GM12878 (cell line): Measurements from ENCODE around the gene C20orf144. TPM values are rescaled to one million over a fixed set of nuclear protein-coding genes. Genes with fewer than 3 reads are reported as not detected.

Source experiments
- ATAC-seq: fragments of 200-7000 bp; cut with Tn5 transposase; 3 replicates; pipeline ENCODE4 v1.9.1; 2020; ENCODE audit warnings: mild to moderate bottlenecking, moderate library complexity
- BruUV-seq: library from RNA; stranded (reverse); fragments of 400-500 nt; replicated peaks from 2 replicates; lab custom pipeline; 2021; lab: Mats Ljungman, UMichigan
- CTCF ChIA-PET: fragments of 300-600 bp; sonication (Branson Sonifier 250); formaldehyde crosslinking; extraction: SDS; loops from one replicate; lab custom pipeline; 2021; ENCODE audit warnings: inconsistent platforms; lab: Yijun Ruan, JAX
- POLR2A ChIA-PET: fragments of 350-600 bp; formaldehyde crosslinking; extraction: SDS; loops from one replicate; lab custom pipeline; 2021; ENCODE audit warnings: inconsistent platforms; lab: Charles Lee
- RAD21 ChIA-PET: fragments of 300-600 bp; sonication (Branson Sonifier 250); formaldehyde crosslinking; loops from one replicate; lab custom pipeline; 2023; ENCODE audit warnings: antibody characterized with exemption; ENCODE audit not compliant: unreplicated experiment; lab: Charles Lee
- SMC1A ChIA-PET: fragments of 300-600 bp; sonication (Branson Sonifier 250); formaldehyde crosslinking; loops from one replicate; lab custom pipeline; 2023; ENCODE audit not compliant: unreplicated experiment, uncharacterized antibody; lab: Charles Lee
- DNase-seq: peaks from one replicate; pipeline ENCODE4 v3.0.0-alpha.2; 2011; ENCODE audit warnings: low read depth, low spot score
- FAIRE-seq: peaks from 3 replicates; lab custom pipeline; 2011; peaks lifted over from hg19 to GRCh38; lab: Jason Lieb, UNC
- H2AFZ ChIP-seq: 2 replicates; pipeline ENCODE4 v1.6.0; 2011; ENCODE audit warnings: low read depth, low read length, control low read depth; ENCODE audit not compliant: control insufficient read depth
- H3K27ac ChIP-seq: 2 replicates; pipeline ENCODE4 v1.5.1; 2011; ENCODE audit warnings: control low read depth; ENCODE audit not compliant: control insufficient read depth, insufficient read depth
- H3K27me3 ChIP-seq, 2 experiments: replicated peaks in 1 of 2; 2 replicates each; pipeline versions ENCODE4 v1.6.0 to v1.6.1; 2011; ENCODE audit warnings: low read length in 1 of 2; ENCODE audit not compliant: control insufficient read depth in 2 of 2, insufficient read depth in 2 of 2
- H3K36me3 ChIP-seq, 2 experiments: 2 replicates each; pipeline ENCODE4 v1.5.1; 2011; ENCODE audit warnings: low read length in 1 of 2; ENCODE audit not compliant: control insufficient read depth in 2 of 2, insufficient read depth in 2 of 2
- H3K4me1 ChIP-seq: 2 replicates; pipeline ENCODE4 v1.6.1; 2011; ENCODE audit warnings: mild to moderate bottlenecking, low read length, moderate library complexity, mixed read lengths; ENCODE audit not compliant: control insufficient read depth, insufficient read depth
- H3K4me2 ChIP-seq: 2 replicates; pipeline ENCODE4 v1.6.0; 2011; ENCODE audit warnings: control low read depth; ENCODE audit not compliant: control insufficient read depth, insufficient read depth
- H3K4me3 ChIP-seq: fragments of 200-600 bp; sonication (generic); 2 replicates; pipeline ENCODE4 v1.5.1; 2016
- H3K79me2 ChIP-seq: 2 replicates; pipeline ENCODE4 v1.6.0; 2011; ENCODE audit warnings: low read length; ENCODE audit not compliant: control insufficient read depth, insufficient read depth
- H3K9ac ChIP-seq: 2 replicates; pipeline ENCODE4 v1.8.0; 2011; ENCODE audit warnings: low read length, control low read depth, mixed read lengths; ENCODE audit not compliant: control insufficient read depth, insufficient read depth
- H3K9me3 ChIP-seq: replicated peaks from 3 replicates; pipeline ENCODE4 v1.5.1; 2011; ENCODE audit warnings: mild to moderate bottlenecking, low read length; ENCODE audit not compliant: control insufficient read depth, insufficient read depth
- H4K20me1 ChIP-seq: 2 replicates; pipeline ENCODE4 v1.6.0; 2011; ENCODE audit not compliant: control insufficient read depth, insufficient read depth
- EGR1 ChIP-seq, 2 experiments: IDR thresholded peaks; 1 replicate in 1 of 2; 2 replicates in 1 of 2; pipeline ENCODE4 v1.6.1; 2011 to 2012; ENCODE audit warnings: low read depth in 2 of 2, low read length in 2 of 2, borderline replicate concordance in 1 of 2, mild to moderate bottlenecking in 1 of 2, moderate library complexity in 1 of 2
- ESRRA ChIP-seq: IDR thresholded peaks from 2 replicates; pipeline ENCODE4 v1.6.1; 2012; ENCODE audit warnings: mild to moderate bottlenecking, low read length, improper control_type of control experiment
- RUNX3 ChIP-seq: IDR thresholded peaks from 2 replicates; pipeline ENCODE4 v1.6.1; 2012; ENCODE audit warnings: low read length, inconsistent platforms
- SP1 ChIP-seq: IDR thresholded peaks from one replicate; pipeline ENCODE4 v1.6.1; 2011; ENCODE audit warnings: low read depth, low read length
- SPI1 ChIP-seq: IDR thresholded peaks from 2 replicates; pipeline ENCODE4 v1.6.1; 2011; ENCODE audit warnings: low read depth, mild to moderate bottlenecking, low read length, moderate library complexity, borderline replicate concordance; ENCODE audit not compliant: insufficient read depth
- WGBS: methylation state at CpG from one replicate; pipeline ENCODE4 v1.1.6; 2016; ENCODE audit warnings: low lambda C conversion rate; ENCODE audit not compliant: insufficient replicate concordance, insufficient coverage; ENCODE audit errors: missing lambda C conversion rate; 5-methylcytosine and 5-hydroxymethylcytosine counted together
- in situ Hi-C: fragments of 300-500 bp; cut with MboI; formaldehyde crosslinking; loops from 9 replicates; pipeline ENCODE4 v1.14.3; 2018; ENCODE audit warnings: mixed read lengths
- intact Hi-C: fragments of 100-400 bp; cut with micrococcal nuclease; formaldehyde crosslinking; loops from one replicate; pipeline ENCODE4 v1.14.2; 2022; ENCODE audit not compliant: unreplicated experiment
- polyA plus RNA-seq, 11 experiments: library from polyadenylated mRNA; depleted of rRNA in 4 of 11; unstranded in 6 of 11; stranded (reverse) in 5 of 11; fragments of >200 nt; fragmentation: Nextera tagmentation in 4 of 11; fragmentation: Illumina TruSeq in 1 of 11; extraction: Ambion mirVana in 4 of 11; extraction: Trizol in 1 of 11; gene quantifications; 1 replicate in 1 of 11; 2 replicates in 10 of 11; pipeline versions ENCODE4 v1.2.1 to v1.2.3, GENCODE V29; 2011 to 2016; ENCODE audit warnings: inconsistent platforms in 2 of 11, missing spikeins in 2 of 11, low read depth in 1 of 11
- total RNA-seq, 4 experiments: library from RNA; depleted of rRNA in 3 of 4; stranded (reverse); fragments of >200 nt in 3 of 4; fragmentation: Illumina TruSeq in 1 of 4; extraction: Trizol in 1 of 4; gene quantifications; 2 replicates each; pipeline versions ENCODE4 v1.2.1 to v1.2.3, GENCODE V29; 2013 to 2021
- TF ChIP-seq, protein P1 (sequence below): IDR thresholded peaks from 2 replicates; pipeline ENCODE4 v1.6.1; 2011; ENCODE audit warnings: mild to moderate bottlenecking, low read depth, low read length, moderate library complexity; ENCODE audit not compliant: insufficient replicate concordance
- TF ChIP-seq, protein P2 (sequence below): fragments of 150-350 bp; IDR thresholded peaks from 2 replicates; pipeline ENCODE4 v1.6.1; 2016; ENCODE audit warnings: low read depth, low read length
- TF ChIP-seq, protein P3 (sequence below): IDR thresholded peaks from 2 replicates; pipeline ENCODE4 v1.6.1; 2012; ENCODE audit warnings: improper control_type of control experiment, low read depth, low read length; ENCODE audit not compliant: insufficient replicate concordance
- TF ChIP-seq, protein P4 (sequence below): IDR thresholded peaks from 2 replicates; pipeline ENCODE4 v1.6.1; 2012; ENCODE audit warnings: low read length, inconsistent platforms

C20orf144 gene
- total and polyA plus RNA-seq, 10 of the 15 experiments (the other 5 are each of a cell fraction or from before 2014, with no cell fraction given), result 0.04 to 0.62 (median 0.23) TPM; not detected in 2

DNA sequence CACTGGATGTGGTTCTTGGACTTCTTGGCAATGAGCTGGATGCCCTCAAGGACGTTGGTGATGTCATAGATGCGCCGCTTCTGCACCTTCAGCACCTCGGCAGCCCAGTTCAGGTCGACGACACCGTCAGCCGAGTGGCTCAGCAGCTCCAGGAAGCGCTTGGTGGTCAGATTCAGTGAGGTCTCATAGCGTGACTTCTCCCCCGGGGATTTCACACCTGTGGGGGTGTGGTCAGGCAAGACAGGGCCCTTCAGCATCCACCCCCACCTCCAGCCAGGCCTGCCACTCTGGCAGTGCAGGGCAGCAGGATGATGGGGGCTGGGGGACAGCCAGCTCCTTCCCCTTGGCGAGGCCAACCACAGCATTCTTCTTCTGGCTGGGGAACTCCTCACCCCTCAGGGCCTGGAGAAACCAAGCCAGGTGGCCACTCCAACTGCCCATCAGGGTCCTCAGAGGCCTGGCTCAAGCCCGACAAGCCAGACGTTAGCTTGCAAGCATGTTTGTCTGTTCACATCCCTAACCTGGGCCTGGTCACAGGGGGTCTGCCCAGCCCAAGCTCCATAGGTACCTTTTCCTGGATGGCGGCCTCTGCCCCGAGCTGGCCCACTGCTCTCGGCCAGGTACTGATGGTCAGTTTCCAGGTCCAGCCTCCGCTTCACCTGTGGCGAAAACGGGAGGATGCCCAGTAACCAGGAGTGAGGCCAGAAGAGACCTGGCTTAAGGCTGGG is 17.8 kb downstream of the C20orf144 start:
- no peaks in the 10 kb centered on the region for H3K9me3 ChIP-seq
- TF ChIP-seq, protein P1, sequence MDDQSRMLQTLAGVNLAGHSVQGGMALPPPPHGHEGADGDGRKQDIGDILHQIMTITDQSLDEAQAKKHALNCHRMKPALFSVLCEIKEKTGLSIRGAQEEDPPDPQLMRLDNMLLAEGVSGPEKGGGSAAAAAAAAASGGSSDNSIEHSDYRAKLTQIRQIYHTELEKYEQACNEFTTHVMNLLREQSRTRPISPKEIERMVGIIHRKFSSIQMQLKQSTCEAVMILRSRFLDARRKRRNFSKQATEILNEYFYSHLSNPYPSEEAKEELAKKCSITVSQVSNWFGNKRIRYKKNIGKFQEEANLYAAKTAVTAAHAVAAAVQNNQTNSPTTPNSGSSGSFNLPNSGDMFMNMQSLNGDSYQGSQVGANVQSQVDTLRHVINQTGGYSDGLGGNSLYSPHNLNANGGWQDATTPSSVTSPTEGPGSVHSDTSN, result no peak
- TF ChIP-seq ESRRA (no peak), RUNX3 (peak; percentile 84), SPI1 (no peak), EGR1 (IDR thresholded peaks at IDR 0.05; ENCODE audit: borderline replicate concordance in 1 of 2, low read depth in 2 of 2, low read length in 2 of 2) (0 out of 3 replicates have a peak, but pooled peaks of 1 of the 2 experiments have one; percentile 21), SP1 (peak; percentile 19)
- TF ChIP-seq, protein P2, sequence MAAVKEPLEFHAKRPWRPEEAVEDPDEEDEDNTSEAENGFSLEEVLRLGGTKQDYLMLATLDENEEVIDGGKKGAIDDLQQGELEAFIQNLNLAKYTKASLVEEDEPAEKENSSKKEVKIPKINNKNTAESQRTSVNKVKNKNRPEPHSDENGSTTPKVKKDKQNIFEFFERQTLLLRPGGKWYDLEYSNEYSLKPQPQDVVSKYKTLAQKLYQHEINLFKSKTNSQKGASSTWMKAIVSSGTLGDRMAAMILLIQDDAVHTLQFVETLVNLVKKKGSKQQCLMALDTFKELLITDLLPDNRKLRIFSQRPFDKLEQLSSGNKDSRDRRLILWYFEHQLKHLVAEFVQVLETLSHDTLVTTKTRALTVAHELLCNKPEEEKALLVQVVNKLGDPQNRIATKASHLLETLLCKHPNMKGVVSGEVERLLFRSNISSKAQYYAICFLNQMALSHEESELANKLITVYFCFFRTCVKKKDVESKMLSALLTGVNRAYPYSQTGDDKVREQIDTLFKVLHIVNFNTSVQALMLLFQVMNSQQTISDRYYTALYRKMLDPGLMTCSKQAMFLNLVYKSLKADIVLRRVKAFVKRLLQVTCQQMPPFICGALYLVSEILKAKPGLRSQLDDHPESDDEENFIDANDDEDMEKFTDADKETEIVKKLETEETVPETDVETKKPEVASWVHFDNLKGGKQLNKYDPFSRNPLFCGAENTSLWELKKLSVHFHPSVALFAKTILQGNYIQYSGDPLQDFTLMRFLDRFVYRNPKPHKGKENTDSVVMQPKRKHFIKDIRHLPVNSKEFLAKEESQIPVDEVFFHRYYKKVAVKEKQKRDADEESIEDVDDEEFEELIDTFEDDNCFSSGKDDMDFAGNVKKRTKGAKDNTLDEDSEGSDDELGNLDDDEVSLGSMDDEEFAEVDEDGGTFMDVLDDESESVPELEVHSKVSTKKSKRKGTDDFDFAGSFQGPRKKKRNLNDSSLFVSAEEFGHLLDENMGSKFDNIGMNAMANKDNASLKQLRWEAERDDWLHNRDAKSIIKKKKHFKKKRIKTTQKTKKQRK, result no peak
- TF ChIP-seq, protein P3, sequence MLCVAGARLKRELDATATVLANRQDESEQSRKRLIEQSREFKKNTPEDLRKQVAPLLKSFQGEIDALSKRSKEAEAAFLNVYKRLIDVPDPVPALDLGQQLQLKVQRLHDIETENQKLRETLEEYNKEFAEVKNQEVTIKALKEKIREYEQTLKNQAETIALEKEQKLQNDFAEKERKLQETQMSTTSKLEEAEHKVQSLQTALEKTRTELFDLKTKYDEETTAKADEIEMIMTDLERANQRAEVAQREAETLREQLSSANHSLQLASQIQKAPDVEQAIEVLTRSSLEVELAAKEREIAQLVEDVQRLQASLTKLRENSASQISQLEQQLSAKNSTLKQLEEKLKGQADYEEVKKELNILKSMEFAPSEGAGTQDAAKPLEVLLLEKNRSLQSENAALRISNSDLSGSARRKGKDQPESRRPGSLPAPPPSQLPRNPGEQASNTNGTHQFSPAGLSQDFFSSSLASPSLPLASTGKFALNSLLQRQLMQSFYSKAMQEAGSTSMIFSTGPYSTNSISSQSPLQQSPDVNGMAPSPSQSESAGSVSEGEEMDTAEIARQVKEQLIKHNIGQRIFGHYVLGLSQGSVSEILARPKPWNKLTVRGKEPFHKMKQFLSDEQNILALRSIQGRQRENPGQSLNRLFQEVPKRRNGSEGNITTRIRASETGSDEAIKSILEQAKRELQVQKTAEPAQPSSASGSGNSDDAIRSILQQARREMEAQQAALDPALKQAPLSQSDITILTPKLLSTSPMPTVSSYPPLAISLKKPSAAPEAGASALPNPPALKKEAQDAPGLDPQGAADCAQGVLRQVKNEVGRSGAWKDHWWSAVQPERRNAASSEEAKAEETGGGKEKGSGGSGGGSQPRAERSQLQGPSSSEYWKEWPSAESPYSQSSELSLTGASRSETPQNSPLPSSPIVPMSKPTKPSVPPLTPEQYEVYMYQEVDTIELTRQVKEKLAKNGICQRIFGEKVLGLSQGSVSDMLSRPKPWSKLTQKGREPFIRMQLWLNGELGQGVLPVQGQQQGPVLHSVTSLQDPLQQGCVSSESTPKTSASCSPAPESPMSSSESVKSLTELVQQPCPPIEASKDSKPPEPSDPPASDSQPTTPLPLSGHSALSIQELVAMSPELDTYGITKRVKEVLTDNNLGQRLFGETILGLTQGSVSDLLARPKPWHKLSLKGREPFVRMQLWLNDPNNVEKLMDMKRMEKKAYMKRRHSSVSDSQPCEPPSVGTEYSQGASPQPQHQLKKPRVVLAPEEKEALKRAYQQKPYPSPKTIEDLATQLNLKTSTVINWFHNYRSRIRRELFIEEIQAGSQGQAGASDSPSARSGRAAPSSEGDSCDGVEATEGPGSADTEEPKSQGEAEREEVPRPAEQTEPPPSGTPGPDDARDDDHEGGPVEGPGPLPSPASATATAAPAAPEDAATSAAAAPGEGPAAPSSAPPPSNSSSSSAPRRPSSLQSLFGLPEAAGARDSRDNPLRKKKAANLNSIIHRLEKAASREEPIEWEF, result no peak
- TF ChIP-seq, protein P4, sequence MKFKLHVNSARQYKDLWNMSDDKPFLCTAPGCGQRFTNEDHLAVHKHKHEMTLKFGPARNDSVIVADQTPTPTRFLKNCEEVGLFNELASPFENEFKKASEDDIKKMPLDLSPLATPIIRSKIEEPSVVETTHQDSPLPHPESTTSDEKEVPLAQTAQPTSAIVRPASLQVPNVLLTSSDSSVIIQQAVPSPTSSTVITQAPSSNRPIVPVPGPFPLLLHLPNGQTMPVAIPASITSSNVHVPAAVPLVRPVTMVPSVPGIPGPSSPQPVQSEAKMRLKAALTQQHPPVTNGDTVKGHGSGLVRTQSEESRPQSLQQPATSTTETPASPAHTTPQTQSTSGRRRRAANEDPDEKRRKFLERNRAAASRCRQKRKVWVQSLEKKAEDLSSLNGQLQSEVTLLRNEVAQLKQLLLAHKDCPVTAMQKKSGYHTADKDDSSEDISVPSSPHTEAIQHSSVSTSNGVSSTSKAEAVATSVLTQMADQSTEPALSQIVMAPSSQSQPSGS, result no peak

More for the DNA sequence above, 17.8 kb downstream of the C20orf144 start:
- FAIRE-seq (no peak), DNase-seq (peak; percentile 47), ATAC-seq (peak; percentile 82)
- WGBS, result 34% methylated on average over 20 of the region's 20 CpGs
- ChIA-PET CTCF (interaction anchor here (1.1 to 3.3 kb wide), 4 partner anchors 12 to 54 kb away, joined by 3 to 36 read pairs (median 4); partner anchors contain the start of gene ACTL10), RAD21 (interaction anchor here (0.9 to 1.6 kb wide), 3 partner anchors 9 to 53 kb away, joined by 3 to 7 read pairs (median 3); partner anchors contain the start of gene ZNF341), POLR2A (interaction anchor here (0.6 to 1.2 kb wide), 2 partner anchors 13 to 235 kb away, joined by 5 to 8 read pairs; partner anchors contain the start of gene ACTL10), SMC1A (interaction anchor here (1.2 to 1.7 kb wide), 3 partner anchors 13 to 74 kb away, joined by 3 to 12 read pairs (median 3); partner anchors contain the start of gene ACTL10)
- BruUV-seq, result no TSS peak
- in situ Hi-C loops (no loop called here), intact Hi-C loops (loop anchor here (10.0 kb wide), 1 partner anchor 315 kb away; the partner anchor contains the start of gene RALY)
- Histone ChIP-seq H4K20me1 (no peaks in the 10 kb centered on the region), H3K27me3 (no peaks in the 10 kb centered on the region), H3K79me2 (peaks cover 40% of the 10 kb centered on the region), H3K4me2 (peak overlapping the region; percentile 60), H3K27ac (peak overlapping the region; percentile 35), H3K4me1 (peaks cover 37% of the 10 kb centered on the region), H2AFZ (peak overlapping the region; percentile 29; the same call in 1 of the 2 replicates), H3K9ac (peak overlapping the region; percentile 17; the same call in 1 of the 2 replicates), H3K4me3 (no peak overlapping the region), H3K36me3 (peaks cover 0 to 5% of the 10 kb centered on the region in 2 experiments; a peak in 3 of 4 replicates)
